Measurements from ENCODE around the gene MICAL2.

- TF ChIP-seq POLR2A (IDR thresholded peaks at IDR 0.05; ENCODE audit: low read depth, low read length), result no peak
- TF ChIP-seq POLR2AphosphoS5 (IDR thresholded peaks at IDR 0.05; ENCODE audit: low read depth, low read length), result no peak
- TF ChIP-seq TAF1 (IDR thresholded peaks at IDR 0.05; ENCODE audit: low read depth, low read length), result no peak
- no peak for TF ChIP-seq PAX5 (IDR thresholded peaks at IDR 0.05; ENCODE audit: insufficient read depth, low read length, severe bottlenecking)
- TF ChIP-seq SPI1 (IDR thresholded peaks at IDR 0.05; ENCODE audit: low read depth, low read length), result no peak
- no peak for TF ChIP-seq POU2F2 (IDR thresholded peaks at IDR 0.05; ENCODE audit: low read depth, low read length)
Observed at GRCh38 chr11:12267921-12268320, 157.5 kb downstream of the MICAL2 start.
